Endothelial cell of umbilical vein (primary cell): ENCODE data around the gene LIAS.

Source experiments
- CTCF ChIP-seq, 2 donors: IDR thresholded peaks; 1 replicate in 1 of 2; 2 replicates in 1 of 2; pipeline ENCODE4 v1.5.1; 2011; ENCODE audit warnings: low read length in 2 of 2, mild to moderate bottlenecking in 2 of 2, moderate library complexity in 2 of 2, control low read depth in 1 of 2, inconsistent platforms in 1 of 2, low read depth in 1 of 2; ENCODE audit not compliant: insufficient read depth in 1 of 2; ENCODE audit errors: extremely low read depth in 1 of 2
- EZH2 ChIP-seq: IDR thresholded peaks from 2 replicates; pipeline ENCODE4 v1.6.1; 2012; ENCODE audit warnings: borderline replicate concordance, low read depth, mild to moderate bottlenecking, moderate library complexity, low read length, inconsistent platforms; ENCODE audit not compliant: severe bottlenecking
- JUN ChIP-seq: IDR thresholded peaks from 2 replicates; pipeline ENCODE4 v1.6.1; 2011; ENCODE audit warnings: borderline replicate concordance, low read depth; ENCODE audit not compliant: insufficient read length, insufficient read depth
- POLR2AphosphoS5 ChIP-seq: IDR thresholded peaks from 2 replicates; pipeline ENCODE4 v1.6.1; 2012; ENCODE audit warnings: low read depth, mild to moderate bottlenecking, control low read depth, low read length, moderate library complexity; ENCODE audit not compliant: insufficient read depth

DNA sequence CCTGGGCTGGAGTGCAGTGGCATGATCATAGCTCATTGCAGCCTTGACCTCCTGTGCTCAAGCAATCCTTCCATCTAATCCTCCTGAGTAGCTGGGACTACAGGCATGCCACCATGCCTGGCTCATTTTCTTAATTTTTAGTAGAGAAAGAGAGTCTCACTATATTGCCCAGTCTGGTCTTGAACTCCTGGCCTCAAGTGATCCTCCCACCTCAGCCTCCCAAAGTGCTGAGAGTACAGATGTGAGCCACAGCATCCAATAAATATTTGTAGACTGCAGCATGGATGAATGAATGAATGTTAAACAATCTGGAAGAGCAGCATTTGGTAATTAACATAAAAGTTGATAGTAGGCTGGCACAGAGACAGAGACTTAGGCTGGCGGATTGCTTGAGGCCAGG is 32.1 kb upstream of the LIAS start:
- no peak for TF ChIP-seq CTCF (IDR thresholded peaks at IDR 0.05; ENCODE audit: extremely low read depth in 1 of 2, insufficient read depth in 1 of 2, low read depth in 1 of 2, low read length in 2 of 2)
- TF ChIP-seq EZH2, result no peak
- no peak for TF ChIP-seq JUN
- TF ChIP-seq POLR2AphosphoS5, result no peak
